ENCODE results near the gene TMEM232.

TMEM232 gene

GRCh38 chr5:110658006-110658405 lies 68.5 kb downstream of the TMEM232 start:
- H3K9me3 ChIP-seq (ENCODE audit: control insufficient read depth, low read depth, low read length): no peaks in the 10 kb centered on the region
- H3K9ac ChIP-seq (ENCODE audit: low read length): no peak overlapping the region
- H3K27ac ChIP-seq (ENCODE audit: low read length): no peak overlapping the region
- peaks cover 3% of the 10 kb centered on the region for H3K4me1 ChIP-seq (ENCODE audit: control insufficient read depth, low read depth, low read length)
- H3K4me3 ChIP-seq (ENCODE audit: low read length): no peak overlapping the region
- H3K36me3 ChIP-seq (ENCODE audit: control insufficient read depth, low read depth, low read length): no peaks in the 10 kb centered on the region
- H3K27me3 ChIP-seq (ENCODE audit: control insufficient read depth, insufficient read depth, low read length): no peaks in the 10 kb centered on the region

GRCh38 chr5:110653231-110653970 lies 73.1 kb downstream of the TMEM232 start:
- no peak overlapping the region for H3K9ac ChIP-seq (ENCODE audit: low read length)
- peaks cover under 1% of the 10 kb centered on the region for H3K4me1 ChIP-seq (ENCODE audit: control insufficient read depth, low read depth, low read length)
- H3K4me3 ChIP-seq (ENCODE audit: low read length): no peak overlapping the region

GRCh38 chr5:110651507-110651906 lies 75.0 kb downstream of the TMEM232 start:
- H3K4me3 ChIP-seq (ENCODE audit: low read length): no peak overlapping the region
- H3K27me3 ChIP-seq (ENCODE audit: control insufficient read depth, insufficient read depth, low read length): no peaks in the 10 kb centered on the region
- no peaks in the 10 kb centered on the region for H3K36me3 ChIP-seq (ENCODE audit: control insufficient read depth, low read depth, low read length)
- H3K9me3 ChIP-seq (ENCODE audit: control insufficient read depth, low read depth, low read length): no peaks in the 10 kb centered on the region
- H3K27ac ChIP-seq (ENCODE audit: low read length): no peak overlapping the region
- no peaks in the 10 kb centered on the region for H3K4me1 ChIP-seq (ENCODE audit: control insufficient read depth, low read depth, low read length)
- no peak overlapping the region for H3K9ac ChIP-seq (ENCODE audit: low read length)

More at GRCh38 chr5:110653231-110653970, 73.1 kb downstream of the TMEM232 start:
- H3K36me3 ChIP-seq (ENCODE audit: control insufficient read depth, low read depth, low read length): no peaks in the 10 kb centered on the region
- no peak overlapping the region for H3K27ac ChIP-seq (ENCODE audit: low read length)
- no peaks in the 10 kb centered on the region for H3K27me3 ChIP-seq (ENCODE audit: control insufficient read depth, insufficient read depth, low read length)
- no peaks in the 10 kb centered on the region for H3K9me3 ChIP-seq (ENCODE audit: control insufficient read depth, low read depth, low read length)

- Histone ChIP-seq H3K36me3 (ENCODE audit: control insufficient read depth, low read depth, low read length) (no peaks in the 10 kb centered on the region), H3K4me3 (ENCODE audit: low read length) (no peak overlapping the region), H3K9ac (ENCODE audit: low read length) (no peak overlapping the region), H3K27ac (ENCODE audit: low read length) (no peak overlapping the region), H3K4me1 (ENCODE audit: control insufficient read depth, low read depth, low read length) (no peaks in the 10 kb centered on the region), H3K27me3 (ENCODE audit: control insufficient read depth, insufficient read depth, low read length) (no peaks in the 10 kb centered on the region), H3K9me3 (ENCODE audit: control insufficient read depth, low read depth, low read length) (no peaks in the 10 kb centered on the region)
Measured at GRCh38 chr5:110644357-110644756, 82.1 kb downstream of the TMEM232 start.

- H3K4me3 ChIP-seq (ENCODE audit: low read length): no peak overlapping the region
- H3K27ac ChIP-seq (ENCODE audit: low read length): no peak overlapping the region
- H3K9me3 ChIP-seq (ENCODE audit: control insufficient read depth, low read depth, low read length): no peaks in the 10 kb centered on the region
- no peaks in the 10 kb centered on the region for H3K36me3 ChIP-seq (ENCODE audit: control insufficient read depth, low read depth, low read length)
- H3K27me3 ChIP-seq (ENCODE audit: control insufficient read depth, insufficient read depth, low read length): no peaks in the 10 kb centered on the region
- no peak overlapping the region for H3K9ac ChIP-seq (ENCODE audit: low read length)
- H3K4me1 ChIP-seq (ENCODE audit: control insufficient read depth, low read depth, low read length): no peaks in the 10 kb centered on the region
Measured at GRCh38 chr5:110638970-110639902, 87.2 kb downstream of the TMEM232 start.

GRCh38 chr5:110634475-110634874 lies 92.0 kb downstream of the TMEM232 start:
- no peaks in the 10 kb centered on the region for H3K9me3 ChIP-seq (ENCODE audit: control insufficient read depth, low read depth, low read length)
- H3K9ac ChIP-seq (ENCODE audit: low read length): no peak overlapping the region
- no peaks in the 10 kb centered on the region for H3K36me3 ChIP-seq (ENCODE audit: control insufficient read depth, low read depth, low read length)
- no peaks in the 10 kb centered on the region for H3K4me1 ChIP-seq (ENCODE audit: control insufficient read depth, low read depth, low read length)
- no peaks in the 10 kb centered on the region for H3K27me3 ChIP-seq (ENCODE audit: control insufficient read depth, insufficient read depth, low read length)
- no peak overlapping the region for H3K4me3 ChIP-seq (ENCODE audit: low read length)
- no peak overlapping the region for H3K27ac ChIP-seq (ENCODE audit: low read length)

- H3K4me3 ChIP-seq (ENCODE audit: low read length): no peak overlapping the region
- no peak overlapping the region for H3K27ac ChIP-seq (ENCODE audit: low read length)
- H3K9me3 ChIP-seq (ENCODE audit: control insufficient read depth, low read depth, low read length): no peaks in the 10 kb centered on the region
- no peak overlapping the region for H3K9ac ChIP-seq (ENCODE audit: low read length)
- H3K36me3 ChIP-seq (ENCODE audit: control insufficient read depth, low read depth, low read length): no peaks in the 10 kb centered on the region
- no peaks in the 10 kb centered on the region for H3K4me1 ChIP-seq (ENCODE audit: control insufficient read depth, low read depth, low read length)
- H3K27me3 ChIP-seq (ENCODE audit: control insufficient read depth, insufficient read depth, low read length): no peaks in the 10 kb centered on the region
Measured at GRCh38 chr5:110631236-110631635, 95.2 kb downstream of the TMEM232 start.

- Histone ChIP-seq H3K27ac (ENCODE audit: low read length) (no peak overlapping the region), H3K4me3 (ENCODE audit: low read length) (no peak overlapping the region), H3K27me3 (ENCODE audit: control insufficient read depth, insufficient read depth, low read length) (no peaks in the 10 kb centered on the region), H3K4me1 (ENCODE audit: control insufficient read depth, low read depth, low read length) (no peaks in the 10 kb centered on the region), H3K9me3 (ENCODE audit: control insufficient read depth, low read depth, low read length) (no peaks in the 10 kb centered on the region), H3K9ac (ENCODE audit: low read length) (no peak overlapping the region), H3K36me3 (ENCODE audit: control insufficient read depth, low read depth, low read length) (no peaks in the 10 kb centered on the region)
Measured at GRCh38 chr5:110630350-110630749, 96.1 kb downstream of the TMEM232 start.

GRCh38 chr5:110625376-110625999 lies 101.0 kb downstream of the TMEM232 start:
- Histone ChIP-seq H3K36me3 (ENCODE audit: control insufficient read depth, low read depth, low read length) (no peaks in the 10 kb centered on the region), H3K27ac (ENCODE audit: low read length) (no peak overlapping the region), H3K4me1 (ENCODE audit: control insufficient read depth, low read depth, low read length) (no peaks in the 10 kb centered on the region), H3K9ac (ENCODE audit: low read length) (no peak overlapping the region), H3K27me3 (ENCODE audit: control insufficient read depth, insufficient read depth, low read length) (no peaks in the 10 kb centered on the region), H3K4me3 (ENCODE audit: low read length) (no peak overlapping the region), H3K9me3 (ENCODE audit: control insufficient read depth, low read depth, low read length) (no peaks in the 10 kb centered on the region)

- Histone ChIP-seq H3K9ac (ENCODE audit: low read length) (no peak overlapping the region), H3K9me3 (ENCODE audit: control insufficient read depth, low read depth, low read length) (no peaks in the 10 kb centered on the region), H3K27ac (ENCODE audit: low read length) (no peak overlapping the region), H3K4me3 (ENCODE audit: low read length) (no peak overlapping the region), H3K4me1 (ENCODE audit: control insufficient read depth, low read depth, low read length) (no peaks in the 10 kb centered on the region), H3K36me3 (ENCODE audit: control insufficient read depth, low read depth, low read length) (no peaks in the 10 kb centered on the region), H3K27me3 (ENCODE audit: control insufficient read depth, insufficient read depth, low read length) (no peaks in the 10 kb centered on the region)
Measured at GRCh38 chr5:110623874-110624273, 102.6 kb downstream of the TMEM232 start.

- no peaks in the 10 kb centered on the region for H3K27me3 ChIP-seq (ENCODE audit: control insufficient read depth, insufficient read depth, low read length)
- no peaks in the 10 kb centered on the region for H3K36me3 ChIP-seq (ENCODE audit: control insufficient read depth, low read depth, low read length)
- H3K4me3 ChIP-seq (ENCODE audit: low read length): no peak overlapping the region
- H3K9ac ChIP-seq (ENCODE audit: low read length): no peak overlapping the region
- H3K4me1 ChIP-seq (ENCODE audit: control insufficient read depth, low read depth, low read length): no peaks in the 10 kb centered on the region
- no peak overlapping the region for H3K27ac ChIP-seq (ENCODE audit: low read length)
- peaks cover 10% of the 10 kb centered on the region for H3K9me3 ChIP-seq (ENCODE audit: control insufficient read depth, low read depth, low read length)
Measured at GRCh38 chr5:110618941-110619340, 107.5 kb downstream of the TMEM232 start.

All from iPS-18a (cell line).